Ramos (cell line): Measurements from ENCODE around the gene TRIM10.

Source experiments
- in situ Hi-C: fragments of 300-500 bp; cut with MboI; formaldehyde crosslinking; loops from one replicate; pipeline ENCODE4 v1.14.3; 2022; ENCODE audit warnings: low sequenced_read_pairs; ENCODE audit not compliant: unreplicated experiment

The TRIM10 gene

GRCh38 chr6:30160785-30161531 is at the start of gene TRIM10:
TRIM10 (minus strand) TSS chr6:30161211; CDS start chr6:30160858, 353 bp downstream.
- in situ Hi-C loops = no loop called here

GRCh38 chr6:30207619-30208295 is 46.7 kb upstream of the TRIM10 start:
- in situ Hi-C loops = no loop called here

GRCh38 chr6:30206799-30207618 is 46.0 kb upstream of the TRIM10 start:
- in situ Hi-C loops = no loop called here

- in situ Hi-C loops = no loop called here
These were observed 45.1 kb upstream of the TRIM10 start for GRCh38 chr6:30206152-30206551.

- in situ Hi-C loops = no loop called here
These were observed 43.1 kb upstream of the TRIM10 start for GRCh38 chr6:30204116-30204515.

GRCh38 chr6:30202366-30202765 is 41.4 kb upstream of the TRIM10 start:
- in situ Hi-C loops = no loop called here

- in situ Hi-C loops = no loop called here
These were observed 39.7 kb upstream of the TRIM10 start for GRCh38 chr6:30200551-30201281.

- in situ Hi-C loops = no loop called here
These were observed 37.4 kb upstream of the TRIM10 start for GRCh38 chr6:30198166-30199084.

GRCh38 chr6:30196376-30196775 is 35.4 kb upstream of the TRIM10 start:
- in situ Hi-C loops = no loop called here

- in situ Hi-C loops = no loop called here
These were observed 34.9 kb upstream of the TRIM10 start for GRCh38 chr6:30195951-30196350.

GRCh38 chr6:30194797-30195690 is 34.0 kb upstream of the TRIM10 start:
- in situ Hi-C loops = no loop called here

- in situ Hi-C loops = no loop called here
These were observed 31.1 kb upstream of the TRIM10 start for GRCh38 chr6:30192076-30192475.

GRCh38 chr6:30188541-30188940 is 27.5 kb upstream of the TRIM10 start:
- in situ Hi-C loops = no loop called here

- in situ Hi-C loops = no loop called here
These were observed 25.0 kb upstream of the TRIM10 start for GRCh38 chr6:30185846-30186484.

GRCh38 chr6:30184417-30185031 is 23.5 kb upstream of the TRIM10 start:
- in situ Hi-C loops = no loop called here

GRCh38 chr6:30180145-30180544 is 19.1 kb upstream of the TRIM10 start:
- in situ Hi-C loops = no loop called here

GRCh38 chr6:30178837-30179236 is 17.8 kb upstream of the TRIM10 start:
- in situ Hi-C loops = no loop called here
